PC-9 (cell line): ENCODE data around the gene STXBP5.

ENCODE experiments used
- EZH2 ChIP-seq: fragments of 200-600 bp; sonication (generic); IDR thresholded peaks from 2 replicates; pipeline ENCODE4 v1.8.0; 2017; ENCODE audit warnings: antibody characterized with exemption, low read depth
- TF ChIP-seq, protein P1 (sequence below): fragments of 200-600 bp; sonication (generic); conservative IDR thresholded peaks from 2 replicates; pipeline ENCODE4 v1.6.1; 2017; ENCODE audit warnings: mixed run types, antibody characterized with exemption, mild to moderate bottlenecking, moderate library complexity

DNA sequence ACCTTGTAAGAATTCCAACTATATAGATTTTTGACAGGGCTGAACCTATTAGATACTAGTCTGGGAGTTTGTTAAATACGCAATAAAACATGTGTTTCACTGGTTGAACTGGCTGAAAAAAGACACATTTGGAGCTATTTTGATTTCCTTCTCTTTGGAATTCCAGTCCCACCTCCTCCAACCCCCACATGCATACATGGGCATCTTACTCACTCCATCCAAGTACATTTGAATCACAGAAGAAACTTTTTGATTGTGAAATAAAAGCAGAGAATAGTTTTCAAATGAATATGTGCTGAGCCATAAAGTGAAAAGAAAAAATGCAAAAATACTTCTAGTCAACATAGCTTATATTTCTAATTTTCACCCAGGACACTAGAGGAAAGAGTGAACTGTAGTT is 33.9 kb upstream of the STXBP5 start:
- TF ChIP-seq, protein P1, sequence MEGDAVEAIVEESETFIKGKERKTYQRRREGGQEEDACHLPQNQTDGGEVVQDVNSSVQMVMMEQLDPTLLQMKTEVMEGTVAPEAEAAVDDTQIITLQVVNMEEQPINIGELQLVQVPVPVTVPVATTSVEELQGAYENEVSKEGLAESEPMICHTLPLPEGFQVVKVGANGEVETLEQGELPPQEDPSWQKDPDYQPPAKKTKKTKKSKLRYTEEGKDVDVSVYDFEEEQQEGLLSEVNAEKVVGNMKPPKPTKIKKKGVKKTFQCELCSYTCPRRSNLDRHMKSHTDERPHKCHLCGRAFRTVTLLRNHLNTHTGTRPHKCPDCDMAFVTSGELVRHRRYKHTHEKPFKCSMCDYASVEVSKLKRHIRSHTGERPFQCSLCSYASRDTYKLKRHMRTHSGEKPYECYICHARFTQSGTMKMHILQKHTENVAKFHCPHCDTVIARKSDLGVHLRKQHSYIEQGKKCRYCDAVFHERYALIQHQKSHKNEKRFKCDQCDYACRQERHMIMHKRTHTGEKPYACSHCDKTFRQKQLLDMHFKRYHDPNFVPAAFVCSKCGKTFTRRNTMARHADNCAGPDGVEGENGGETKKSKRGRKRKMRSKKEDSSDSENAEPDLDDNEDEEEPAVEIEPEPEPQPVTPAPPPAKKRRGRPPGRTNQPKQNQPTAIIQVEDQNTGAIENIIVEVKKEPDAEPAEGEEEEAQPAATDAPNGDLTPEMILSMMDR = no peak
- TF ChIP-seq EZH2 = no peak
